ENCODE measurements around the gene PUM2.

The PUM2 gene

DNA sequence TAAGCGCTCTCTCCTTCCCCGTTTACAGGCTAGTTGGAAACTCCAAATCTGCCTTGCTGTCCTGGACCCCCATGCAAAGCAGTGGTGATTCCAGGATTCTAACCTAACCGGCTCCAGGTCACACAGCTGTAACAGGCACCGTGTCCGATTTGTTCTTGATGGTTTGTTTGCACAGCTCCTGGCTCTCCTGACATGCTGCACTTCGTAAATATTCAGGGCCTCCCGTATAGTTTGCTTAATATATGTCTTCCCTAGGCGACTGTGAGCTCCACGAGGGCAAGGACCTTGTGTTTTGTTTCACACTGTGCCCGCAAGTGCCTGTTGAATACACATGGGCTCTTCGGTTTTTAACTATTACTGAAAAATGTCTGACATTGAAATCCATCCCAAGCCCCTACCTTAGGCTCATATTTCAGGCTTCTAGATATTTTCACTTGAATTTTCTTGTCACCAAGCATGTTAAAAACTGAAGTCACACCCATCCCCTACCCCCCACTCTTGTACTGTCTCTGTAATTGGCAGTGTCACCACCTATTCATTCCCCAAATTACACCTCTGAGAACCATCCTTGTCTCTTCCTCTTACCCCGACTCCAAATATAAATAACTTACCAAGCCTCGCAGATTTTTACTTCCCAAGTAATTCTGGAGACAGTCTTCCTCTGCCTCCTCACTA, 1.0 kb upstream of the PUM2 start:
- H3K4me3 ChIP-seq (ENCODE audit: low read depth, low read length): peak overlapping the region; percentile 66
- no peak for DNase-seq (ENCODE audit: low read depth)

DNA sequence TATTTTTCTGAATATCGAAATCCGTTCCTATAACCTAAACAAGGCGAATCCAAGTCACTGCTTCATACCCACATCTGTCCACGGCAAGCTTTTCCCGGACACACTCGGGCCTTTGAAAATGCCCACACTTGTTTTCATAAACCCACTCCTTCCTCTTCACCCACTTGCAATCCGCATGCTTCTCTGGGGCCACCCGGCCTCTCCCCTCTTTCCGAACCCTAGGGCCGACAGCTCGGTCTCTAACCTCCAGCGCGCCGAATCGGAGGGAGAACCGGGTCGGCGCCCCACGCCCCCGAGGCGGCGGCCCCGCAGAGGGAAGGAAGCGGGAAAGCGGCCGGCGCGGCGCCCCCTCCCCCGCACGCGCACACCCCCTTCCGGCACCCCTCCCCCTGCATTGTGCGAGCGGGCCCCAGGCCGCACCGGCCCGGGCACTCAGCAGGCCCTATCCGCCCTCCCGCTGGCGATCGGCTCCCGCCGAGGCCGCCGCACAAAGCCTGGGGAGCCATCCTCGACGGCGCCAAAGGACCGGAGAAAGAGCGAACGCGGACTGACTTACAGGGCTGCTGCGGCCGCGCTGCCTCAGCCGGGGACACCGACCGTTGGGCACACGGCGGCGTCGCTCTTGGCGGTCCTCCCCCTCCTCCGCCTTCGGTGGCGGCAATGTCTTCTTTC, 467 bp downstream of the PUM2 start:
- DNase-seq (ENCODE audit: low read depth): no peak
- peak overlapping the region; percentile 90 for H3K4me3 ChIP-seq (ENCODE audit: low read depth, low read length)

DNA sequence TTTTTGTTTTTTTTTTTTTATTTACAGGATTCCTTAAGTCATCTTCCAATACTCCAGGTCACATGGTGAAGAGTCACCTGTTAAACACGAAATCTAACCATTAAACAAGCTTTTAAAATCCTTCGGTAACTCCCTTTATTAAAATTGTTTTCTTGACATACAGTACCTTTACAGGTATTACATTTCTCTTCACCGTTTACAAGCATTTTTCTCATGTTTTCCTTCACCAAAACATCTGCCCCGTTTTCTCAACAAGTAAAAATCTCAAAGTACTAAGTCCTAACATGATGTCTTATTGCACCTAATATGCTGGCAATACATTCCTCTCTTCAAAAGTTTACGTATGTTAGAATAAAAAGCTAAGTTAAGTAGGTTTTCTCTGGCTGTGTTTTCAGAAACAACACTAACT, 1.1 kb downstream of the PUM2 start:
- no peak for DNase-seq (ENCODE audit: low read depth)
- H3K4me3 ChIP-seq (ENCODE audit: low read depth, low read length): peak overlapping the region; percentile 90

DNA sequence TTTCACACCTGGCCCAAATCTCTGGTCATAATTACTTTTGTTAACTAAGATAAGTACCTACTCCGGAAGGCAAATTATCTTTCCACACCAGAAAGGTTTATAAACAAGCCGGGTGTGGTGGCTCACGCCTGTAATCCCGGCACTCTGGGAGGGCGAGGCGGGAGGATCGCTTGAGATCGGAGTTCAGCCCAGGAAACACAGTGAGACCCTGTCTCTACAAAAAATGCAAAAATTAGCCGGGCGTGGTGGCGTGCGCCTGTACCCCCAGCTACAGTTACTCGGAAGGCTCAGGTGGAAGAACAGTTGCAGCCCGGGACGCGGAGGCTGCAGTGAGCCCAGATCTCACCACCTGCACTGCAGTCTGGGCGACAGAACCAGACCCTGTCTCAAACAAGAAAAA, 2.1 kb downstream of the PUM2 start:
- H3K4me3 ChIP-seq (ENCODE audit: low read depth, low read length): peak overlapping the region; percentile 90
- no peak for DNase-seq (ENCODE audit: low read depth)

DNA sequence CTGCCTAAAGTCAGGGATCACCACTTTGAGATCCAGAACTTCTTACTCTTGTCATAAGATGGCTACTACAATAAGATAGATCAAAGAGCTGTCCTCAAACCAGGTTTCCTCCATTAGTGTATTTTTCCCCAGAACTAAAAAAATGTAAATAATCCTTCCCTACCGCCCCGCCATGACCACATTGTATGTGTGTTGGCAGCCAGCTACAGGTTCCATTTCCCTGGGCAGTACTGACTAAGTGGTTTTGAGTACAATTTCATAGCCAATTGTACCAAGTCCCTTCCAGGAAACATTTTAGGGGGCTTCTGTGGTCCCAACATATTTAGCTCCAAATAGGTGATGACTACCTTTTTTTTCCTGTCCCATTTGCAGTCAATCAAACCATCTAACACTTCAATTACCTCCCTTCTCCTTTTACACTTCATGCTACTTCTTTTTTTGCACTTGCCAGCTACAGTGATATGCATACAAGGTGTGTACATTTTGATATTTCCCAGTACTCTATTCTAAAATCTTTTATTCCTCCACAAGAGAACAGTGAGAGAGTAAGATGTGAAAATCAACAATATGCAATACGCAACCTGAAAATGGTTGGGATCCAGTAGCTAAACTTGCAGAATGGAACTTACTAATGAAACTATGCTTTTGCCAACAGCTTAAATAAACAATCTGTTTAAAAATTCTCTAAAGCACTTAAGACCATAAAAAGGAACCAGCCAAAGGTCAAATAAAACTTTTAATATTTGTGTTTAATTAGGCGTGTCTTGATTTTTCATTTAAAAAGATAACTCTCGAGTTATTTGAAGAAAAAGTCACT, 3.9 kb downstream of the PUM2 start:
- DNase-seq (ENCODE audit: low read depth): no peak
- H3K4me3 ChIP-seq (ENCODE audit: low read depth, low read length): no peak overlapping the region

DNA sequence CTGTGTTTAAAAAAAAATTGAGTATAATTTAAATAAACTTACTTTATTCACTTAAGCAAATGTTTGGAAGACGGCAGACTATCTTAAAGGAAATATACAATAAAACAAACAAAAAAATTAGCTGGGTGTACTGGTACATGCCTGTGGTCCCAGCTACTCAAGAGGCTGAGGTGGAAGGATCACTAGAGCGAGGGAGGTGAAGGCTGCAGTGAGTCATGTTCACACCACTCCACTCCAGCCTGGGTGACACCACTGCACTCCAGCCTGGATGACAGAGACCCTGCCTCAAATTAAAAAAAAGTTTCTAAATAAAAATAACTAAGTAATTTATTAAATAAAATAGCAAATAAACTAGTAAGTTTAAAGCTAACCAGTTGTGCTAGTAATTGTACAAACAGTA, 7.5 kb downstream of the PUM2 start:
- H3K4me3 ChIP-seq (ENCODE audit: low read depth, low read length): no peak overlapping the region
- DNase-seq (ENCODE audit: low read depth): no peak

DNA sequence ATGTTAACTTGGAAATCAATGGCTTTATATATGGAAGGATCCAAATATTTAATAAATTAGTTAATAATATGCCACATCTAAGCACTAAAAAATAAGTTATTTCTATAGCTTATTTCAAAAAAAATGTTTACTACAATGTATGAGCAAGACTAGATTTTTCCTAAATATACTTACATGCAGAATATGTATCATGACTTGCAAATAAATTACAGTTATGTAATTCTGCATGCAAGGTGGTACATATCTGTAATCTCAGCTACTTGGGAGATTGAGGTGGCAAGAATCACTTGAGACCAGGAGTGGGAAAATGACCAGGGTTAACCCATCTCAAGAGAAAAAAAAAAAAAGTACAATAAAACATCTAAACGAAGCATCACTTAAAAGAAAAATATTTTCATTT, 11.6 kb downstream of the PUM2 start:
- DNase-seq (ENCODE audit: low read depth): no peak
- H3K4me3 ChIP-seq (ENCODE audit: low read depth, low read length): no peak overlapping the region

DNA sequence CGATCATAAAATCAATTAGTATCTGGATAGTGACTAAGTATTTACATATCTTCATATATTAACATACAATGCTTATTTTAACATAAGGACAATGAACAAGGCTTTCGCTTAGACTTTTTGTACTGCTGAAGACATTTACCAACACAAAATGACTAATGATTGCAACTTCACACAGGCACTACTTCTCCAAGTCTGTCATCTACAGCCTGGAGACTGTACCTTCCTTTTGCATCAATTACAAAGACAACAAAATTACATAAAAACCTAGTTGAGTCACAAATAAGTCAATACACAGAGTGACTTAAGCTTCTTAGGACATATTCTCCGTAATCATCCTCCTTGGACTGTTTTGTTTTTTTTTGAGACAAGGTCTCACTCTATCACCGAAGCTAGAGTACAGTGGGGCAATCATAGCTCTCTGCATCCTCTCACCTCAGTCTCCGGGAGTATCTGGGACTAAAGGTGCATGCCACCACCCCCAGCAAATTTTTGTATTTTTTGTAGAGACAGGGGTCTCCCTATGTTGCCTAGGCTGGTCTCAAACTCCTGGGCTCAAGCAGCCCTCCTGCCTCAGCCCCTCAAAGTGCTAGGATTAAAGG, 15.9 kb downstream of the PUM2 start:
- H3K4me3 ChIP-seq (ENCODE audit: low read depth, low read length): no peak overlapping the region
- DNase-seq (ENCODE audit: low read depth): no peak

DNA sequence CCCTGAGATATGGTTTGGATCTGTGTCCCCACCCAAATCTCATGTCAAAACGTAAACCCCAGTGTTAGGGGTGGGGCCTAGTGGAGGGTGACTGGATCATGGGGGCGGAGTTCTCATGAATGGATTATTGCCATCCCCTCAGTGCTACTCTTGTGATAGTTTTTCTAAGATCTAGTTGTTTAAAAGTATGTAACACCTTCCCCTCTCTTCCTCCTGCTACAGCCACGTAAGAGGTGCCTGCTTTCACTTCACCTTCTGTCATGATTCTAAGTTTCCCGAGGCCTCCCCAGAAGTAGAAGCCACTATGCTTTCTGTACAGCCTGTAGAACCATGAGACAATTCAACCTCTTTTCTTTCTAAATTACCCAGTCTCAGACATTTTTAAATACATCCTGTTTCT, 16.9 kb downstream of the PUM2 start:
- DNase-seq (ENCODE audit: low read depth): no peak
- H3K4me3 ChIP-seq (ENCODE audit: low read depth, low read length): no peak overlapping the region

DNA sequence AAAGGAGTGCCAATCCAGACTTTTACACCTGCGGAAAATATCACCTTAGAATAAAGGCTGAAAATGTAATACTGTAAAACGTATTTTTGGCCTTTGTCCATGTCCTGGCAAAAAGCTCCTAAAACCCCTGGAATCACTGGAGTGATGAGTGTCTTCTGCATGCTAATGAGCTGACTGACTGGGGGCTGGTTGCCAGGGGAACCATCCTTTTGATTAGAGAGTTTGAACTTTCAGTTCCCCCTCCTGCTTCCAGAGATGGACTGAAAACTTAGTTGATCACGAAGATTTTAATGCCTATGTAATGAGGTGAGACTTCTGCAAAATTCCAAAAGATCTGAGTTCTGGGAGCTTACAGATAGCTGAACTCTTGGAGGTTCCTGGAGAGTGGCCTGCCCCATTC, 20.5 kb downstream of the PUM2 start:
- DNase-seq (ENCODE audit: low read depth): no peak
- no peak overlapping the region for H3K4me3 ChIP-seq (ENCODE audit: low read depth, low read length)

DNA sequence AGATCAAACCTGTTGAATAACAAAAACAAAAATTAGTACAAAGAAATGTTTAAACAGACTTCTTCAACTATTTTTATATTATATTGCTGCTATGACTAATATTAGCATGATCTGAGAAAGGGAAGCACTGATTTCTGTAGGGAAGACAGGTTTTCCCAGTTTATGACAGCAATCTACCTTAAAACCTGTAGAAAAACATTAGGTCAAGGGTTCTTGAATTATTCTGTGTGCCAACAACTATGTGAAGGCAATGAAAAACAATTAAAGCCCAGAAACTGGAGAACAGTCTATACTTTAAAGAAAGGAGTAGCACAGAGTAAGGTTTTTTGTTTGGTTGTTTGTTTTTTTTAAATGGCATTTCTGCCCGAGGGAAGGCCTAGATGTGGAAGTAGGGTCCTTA, 23.3 kb downstream of the PUM2 start:
- DNase-seq (ENCODE audit: low read depth): no peak
- H3K4me3 ChIP-seq (ENCODE audit: low read depth, low read length): no peak overlapping the region

DNA sequence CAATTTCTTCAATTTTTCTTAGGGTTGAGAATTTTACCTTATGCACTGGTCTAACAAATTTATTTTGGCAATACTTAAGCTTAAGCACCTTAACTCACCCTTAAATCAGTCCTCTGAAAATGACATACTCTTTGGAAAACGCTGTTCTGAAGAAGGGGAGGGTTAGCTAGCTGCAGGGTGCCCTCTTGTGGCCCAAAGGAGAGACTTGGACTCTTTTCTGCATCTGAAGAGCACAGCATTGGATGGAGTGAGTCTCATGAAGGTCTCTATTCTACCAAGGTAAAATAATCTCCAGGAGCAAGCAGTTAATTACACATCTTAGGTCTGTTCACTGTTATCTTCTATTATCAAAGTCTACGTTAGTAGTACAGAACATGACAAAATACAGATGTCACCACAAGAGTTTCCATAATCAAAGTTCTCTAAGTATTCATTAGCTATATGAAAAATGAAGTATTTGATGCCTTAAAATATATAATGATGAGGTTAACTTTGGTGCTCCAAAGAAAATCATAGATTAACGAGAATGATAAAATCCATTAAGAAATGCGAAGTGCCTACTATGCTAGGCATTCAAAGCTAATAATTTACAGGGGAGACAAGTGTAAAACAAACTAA, 24.4 kb downstream of the PUM2 start:
- peak; percentile 17 for DNase-seq (ENCODE audit: low read depth)
- H3K4me3 ChIP-seq (ENCODE audit: low read depth, low read length): no peak overlapping the region

DNA sequence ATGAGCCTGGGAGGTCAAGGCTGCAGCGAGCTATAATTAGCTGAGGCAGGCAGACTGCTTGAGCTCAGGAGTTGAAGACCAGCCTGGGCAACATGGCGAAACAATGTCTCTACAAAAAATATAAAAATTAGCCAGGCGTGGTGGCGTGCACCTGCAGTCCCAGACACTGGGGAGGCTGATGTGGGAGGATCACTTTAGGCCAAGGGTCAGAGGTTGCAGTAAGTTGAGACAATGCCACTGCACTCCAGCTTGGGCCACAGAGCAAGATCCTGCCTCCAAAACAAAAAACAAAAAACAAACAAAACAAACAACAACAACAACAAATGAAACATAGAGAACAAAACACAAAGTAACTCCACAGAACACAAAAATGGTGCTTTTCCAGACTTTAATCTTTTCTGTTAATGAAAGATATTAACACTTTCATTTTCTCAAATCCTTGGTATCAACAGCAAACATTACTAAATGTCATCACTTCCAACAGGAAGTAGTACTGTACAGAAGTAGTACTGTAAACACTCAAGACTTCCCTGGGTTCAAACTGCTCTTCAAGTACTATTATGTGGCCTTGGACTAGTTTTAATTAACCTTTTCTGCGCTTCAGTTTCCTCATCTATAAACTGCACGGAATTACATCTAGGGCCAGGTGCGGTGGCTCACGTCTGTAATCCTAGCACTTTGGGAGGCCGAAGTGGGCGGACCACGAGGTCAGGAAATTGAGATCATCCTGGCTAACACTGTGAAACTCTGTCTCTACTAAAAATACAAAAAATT, 27.9 kb downstream of the PUM2 start:
- DNase-seq (ENCODE audit: low read depth): no peak
- H3K4me3 ChIP-seq (ENCODE audit: low read depth, low read length): no peak overlapping the region

DNA sequence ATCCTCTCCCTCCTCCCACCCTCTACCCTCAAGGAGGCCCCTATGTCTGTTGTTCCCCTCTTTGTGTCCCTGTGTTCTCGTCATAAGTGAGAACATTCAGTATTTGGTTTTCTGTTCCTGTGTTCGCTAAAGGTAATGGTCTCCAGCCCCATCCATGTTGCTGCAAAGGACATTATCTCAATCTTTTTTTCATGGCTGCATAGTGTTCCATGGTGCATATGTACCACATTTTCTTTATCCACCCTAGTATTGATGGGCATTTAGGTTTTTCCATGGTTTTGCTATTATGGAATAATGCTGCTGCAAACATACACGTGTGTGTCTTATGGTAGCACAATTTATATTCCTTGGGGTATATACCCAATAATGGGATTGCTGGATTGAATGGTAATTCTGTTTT, 33.0 kb downstream of the PUM2 start:
- no peak overlapping the region for H3K4me3 ChIP-seq (ENCODE audit: low read depth, low read length)
- no peak for DNase-seq (ENCODE audit: low read depth)

DNA sequence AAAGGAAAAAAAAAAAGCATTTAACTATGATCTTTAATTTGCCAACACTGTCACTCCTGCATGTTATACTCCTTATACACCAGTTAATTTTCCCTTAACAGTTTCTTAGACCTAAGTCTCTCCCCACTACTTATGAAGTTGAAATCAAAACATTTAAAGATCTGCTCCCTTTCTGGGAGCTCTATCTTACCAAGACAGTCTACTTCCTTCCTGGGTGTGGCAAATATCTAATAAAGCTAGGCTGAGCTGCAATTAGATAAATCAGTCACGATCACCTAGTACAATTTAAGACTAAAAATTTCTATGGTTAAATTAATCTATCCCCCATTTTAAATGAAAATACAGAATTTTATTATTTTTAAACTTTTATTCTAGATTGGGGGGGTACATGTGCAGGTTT, 33.4 kb downstream of the PUM2 start:
- DNase-seq (ENCODE audit: low read depth): no peak
- H3K4me3 ChIP-seq (ENCODE audit: low read depth, low read length): no peak overlapping the region

DNA sequence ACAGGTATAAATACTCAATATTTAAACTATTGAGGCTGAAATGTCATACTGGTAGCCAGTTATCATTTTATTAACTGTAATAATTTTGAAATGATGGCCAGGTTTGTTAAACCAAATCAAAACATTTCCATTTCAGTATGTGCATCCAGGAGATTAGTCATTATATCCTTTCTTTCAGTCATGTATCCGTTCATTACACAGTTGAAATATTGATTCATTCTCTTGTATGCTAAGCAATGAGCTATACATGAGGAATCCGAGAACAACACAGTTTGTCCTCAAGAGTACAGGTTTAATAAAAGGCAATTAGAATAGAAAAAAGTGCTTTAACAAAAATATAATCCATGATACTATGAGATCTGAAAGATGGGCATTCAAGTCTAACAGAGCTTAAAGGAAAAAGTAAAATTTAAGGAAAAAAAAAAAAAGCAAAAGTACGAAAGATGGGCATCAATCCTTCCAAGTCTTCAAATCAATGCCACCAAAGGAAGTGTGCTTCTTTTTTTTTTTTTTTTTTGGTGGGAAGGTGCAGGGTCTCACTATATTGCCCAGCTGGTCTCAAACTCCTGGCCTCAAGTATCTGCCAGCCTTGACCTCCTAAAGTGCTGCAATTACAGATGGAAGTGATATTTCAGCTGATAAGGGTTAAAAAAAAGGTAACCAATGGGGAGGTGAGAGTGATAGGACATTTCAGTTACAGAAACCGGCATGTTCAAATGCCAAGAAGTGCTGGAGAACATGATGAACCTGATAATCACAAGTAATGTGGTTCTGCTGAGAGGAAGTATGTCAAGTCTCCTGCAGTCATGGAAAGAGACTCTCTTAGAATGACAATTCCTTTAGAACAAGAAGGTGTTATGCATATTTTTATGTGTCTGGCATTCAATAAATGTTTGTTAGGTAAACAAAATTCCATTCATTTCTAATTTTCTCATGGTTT, 35.8 kb downstream of the PUM2 start:
- DNase-seq (ENCODE audit: low read depth): peak; percentile 12
- no peak overlapping the region for H3K4me3 ChIP-seq (ENCODE audit: low read depth, low read length)

DNA sequence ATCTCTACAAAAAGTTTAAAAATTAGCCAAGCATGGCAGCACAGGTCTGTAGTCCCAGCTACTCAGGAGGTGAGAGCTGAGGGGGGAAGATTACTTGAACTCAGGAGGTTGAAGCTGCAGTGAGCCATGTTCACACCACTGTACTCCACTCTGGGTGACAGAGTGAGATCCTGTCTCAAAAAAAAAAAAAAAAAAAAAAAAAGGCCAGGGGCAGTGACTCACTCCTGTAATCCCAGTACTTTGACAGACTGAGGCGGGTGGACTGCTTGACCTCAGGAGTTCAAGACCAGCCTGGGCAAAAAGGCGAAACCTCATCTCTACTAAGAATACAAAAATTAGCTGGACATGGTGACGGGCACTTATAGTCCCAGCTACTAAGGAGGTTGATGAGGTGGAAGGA, 37.0 kb downstream of the PUM2 start:
- no peak for DNase-seq (ENCODE audit: low read depth)
- no peak overlapping the region for H3K4me3 ChIP-seq (ENCODE audit: low read depth, low read length)

DNA sequence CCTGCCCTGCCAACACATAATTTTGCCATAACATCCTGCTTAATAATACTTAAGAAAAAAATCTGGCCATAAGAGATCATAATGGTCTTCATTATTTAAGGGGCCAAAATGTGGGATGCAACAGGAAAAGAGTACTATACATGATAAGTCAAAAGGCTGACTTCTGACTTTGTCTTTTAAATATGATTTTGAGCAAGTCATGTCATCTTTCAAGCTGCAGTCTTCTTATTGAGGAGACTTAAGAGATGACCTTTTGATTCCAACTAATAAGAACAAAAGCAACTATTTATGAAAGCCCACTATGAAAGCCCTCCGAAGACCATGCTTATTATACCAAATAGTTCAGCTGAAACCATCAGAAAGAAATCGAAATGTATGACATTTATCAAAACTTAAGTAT, 41.6 kb downstream of the PUM2 start:
- H3K4me3 ChIP-seq (ENCODE audit: low read depth, low read length): no peak overlapping the region
- DNase-seq (ENCODE audit: low read depth): no peak

All from skeletal muscle cell (primary cell).